Parathyroid adenoma (tissue), 2 donors: ENCODE results near the gene ADCYAP1R1.

Experiments
- H2AFZ ChIP-seq: fragments of 300-600 bp; sonication (generic); one replicate; pipeline ENCODE4 v1.7.0; 2017; ENCODE audit warnings: antibody characterized with exemption, mild to moderate bottlenecking
- H3K27ac ChIP-seq: fragments of 300-600 bp; sonication (generic); one replicate; pipeline ENCODE4 v1.7.0; 2017
- H3K27me3 ChIP-seq: fragments of 300-600 bp; sonication (generic); one replicate; pipeline ENCODE4 v1.7.0; 2017; ENCODE audit warnings: low read length; ENCODE audit not compliant: control insufficient read depth, insufficient read depth
- H3K36me3 ChIP-seq: fragments of 300-600 bp; sonication (generic); one replicate; pipeline ENCODE4 v1.7.0; 2017; ENCODE audit warnings: low read length; ENCODE audit not compliant: control insufficient read depth, insufficient read depth
- H3K4me1 ChIP-seq: fragments of 300-600 bp; sonication (generic); one replicate; pipeline ENCODE4 v1.7.0; 2017; ENCODE audit warnings: control low read depth
- H3K4me2 ChIP-seq: fragments of 300-600 bp; sonication (generic); one replicate; pipeline ENCODE4 v1.7.0; 2017; ENCODE audit warnings: low read length
- H3K4me3 ChIP-seq: fragments of 300-600 bp; sonication (generic); one replicate; pipeline ENCODE4 v1.7.0; 2017; ENCODE audit warnings: low read depth, low read length
- H3K79me2 ChIP-seq: fragments of 300-600 bp; sonication (generic); one replicate; pipeline ENCODE4 v1.7.0; 2017; ENCODE audit warnings: control low read depth
- H3K9ac ChIP-seq: fragments of 300-600 bp; sonication (generic); one replicate; pipeline ENCODE4 v1.7.0; 2017; ENCODE audit warnings: mild to moderate bottlenecking
- H3K9me3 ChIP-seq: fragments of 300-600 bp; sonication (generic); one replicate; pipeline ENCODE4 v1.7.0; 2017; ENCODE audit warnings: low read length; ENCODE audit not compliant: control insufficient read depth
- TF ChIP-seq, protein P1 (sequence below): fragments of 300-600 bp; sonication (generic); IDR thresholded peaks from one replicate; pipeline ENCODE4 v1.7.0; 2017; ENCODE audit warnings: antibody characterized with exemption, mild to moderate bottlenecking
- donor health status: primary hyperparathyroidism.

Gene ADCYAP1R1

GRCh38 chr7:31007634-31008033 lies 44.5 kb upstream of the ADCYAP1R1 start:
- Histone ChIP-seq H3K4me1 (no peaks in the 10 kb centered on the region), H3K27me3 (no peaks in the 10 kb centered on the region), H3K4me3 (no peak overlapping the region), H3K9me3 (no peaks in the 10 kb centered on the region), H2AFZ (no peak overlapping the region), H3K79me2 (no peaks in the 10 kb centered on the region), H3K4me2 (no peak overlapping the region), H3K36me3 (no peaks in the 10 kb centered on the region), H3K27ac (no peak overlapping the region), H3K9ac (no peak overlapping the region)
- TF ChIP-seq, protein P1, sequence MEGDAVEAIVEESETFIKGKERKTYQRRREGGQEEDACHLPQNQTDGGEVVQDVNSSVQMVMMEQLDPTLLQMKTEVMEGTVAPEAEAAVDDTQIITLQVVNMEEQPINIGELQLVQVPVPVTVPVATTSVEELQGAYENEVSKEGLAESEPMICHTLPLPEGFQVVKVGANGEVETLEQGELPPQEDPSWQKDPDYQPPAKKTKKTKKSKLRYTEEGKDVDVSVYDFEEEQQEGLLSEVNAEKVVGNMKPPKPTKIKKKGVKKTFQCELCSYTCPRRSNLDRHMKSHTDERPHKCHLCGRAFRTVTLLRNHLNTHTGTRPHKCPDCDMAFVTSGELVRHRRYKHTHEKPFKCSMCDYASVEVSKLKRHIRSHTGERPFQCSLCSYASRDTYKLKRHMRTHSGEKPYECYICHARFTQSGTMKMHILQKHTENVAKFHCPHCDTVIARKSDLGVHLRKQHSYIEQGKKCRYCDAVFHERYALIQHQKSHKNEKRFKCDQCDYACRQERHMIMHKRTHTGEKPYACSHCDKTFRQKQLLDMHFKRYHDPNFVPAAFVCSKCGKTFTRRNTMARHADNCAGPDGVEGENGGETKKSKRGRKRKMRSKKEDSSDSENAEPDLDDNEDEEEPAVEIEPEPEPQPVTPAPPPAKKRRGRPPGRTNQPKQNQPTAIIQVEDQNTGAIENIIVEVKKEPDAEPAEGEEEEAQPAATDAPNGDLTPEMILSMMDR, result no peak

DNA sequence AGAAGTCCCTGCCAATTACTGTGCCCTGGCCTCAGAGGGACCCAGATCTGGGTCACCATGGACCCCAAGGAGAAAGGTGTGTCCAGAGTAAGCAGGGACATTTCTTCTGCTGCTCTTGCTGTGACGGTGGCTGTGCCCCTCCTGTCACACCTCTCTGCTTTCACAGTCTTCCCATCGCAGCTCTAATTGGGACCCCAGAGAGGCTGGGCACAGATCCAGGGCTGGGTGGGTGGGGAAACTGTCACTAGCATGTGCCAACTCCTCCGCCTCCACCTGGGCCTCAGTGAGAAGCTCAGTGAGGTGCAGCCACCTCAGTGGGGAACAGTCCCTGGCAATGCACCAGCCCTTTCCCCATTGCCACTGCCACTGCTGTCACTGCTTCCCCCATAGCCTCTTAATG lies 37.3 kb upstream of the ADCYAP1R1 start:
- TF ChIP-seq, protein P1, result no peak
- H3K36me3 ChIP-seq, result no peaks in the 10 kb centered on the region
- H3K4me2 ChIP-seq, result no peak overlapping the region
- H3K4me3 ChIP-seq, result no peak overlapping the region
- no peaks in the 10 kb centered on the region for H3K27me3 ChIP-seq
- H3K4me1 ChIP-seq, result no peaks in the 10 kb centered on the region
- H3K79me2 ChIP-seq, result no peaks in the 10 kb centered on the region
- no peak overlapping the region for H2AFZ ChIP-seq
- H3K27ac ChIP-seq, result no peak overlapping the region
- H3K9ac ChIP-seq, result no peak overlapping the region
- H3K9me3 ChIP-seq, result no peaks in the 10 kb centered on the region

DNA sequence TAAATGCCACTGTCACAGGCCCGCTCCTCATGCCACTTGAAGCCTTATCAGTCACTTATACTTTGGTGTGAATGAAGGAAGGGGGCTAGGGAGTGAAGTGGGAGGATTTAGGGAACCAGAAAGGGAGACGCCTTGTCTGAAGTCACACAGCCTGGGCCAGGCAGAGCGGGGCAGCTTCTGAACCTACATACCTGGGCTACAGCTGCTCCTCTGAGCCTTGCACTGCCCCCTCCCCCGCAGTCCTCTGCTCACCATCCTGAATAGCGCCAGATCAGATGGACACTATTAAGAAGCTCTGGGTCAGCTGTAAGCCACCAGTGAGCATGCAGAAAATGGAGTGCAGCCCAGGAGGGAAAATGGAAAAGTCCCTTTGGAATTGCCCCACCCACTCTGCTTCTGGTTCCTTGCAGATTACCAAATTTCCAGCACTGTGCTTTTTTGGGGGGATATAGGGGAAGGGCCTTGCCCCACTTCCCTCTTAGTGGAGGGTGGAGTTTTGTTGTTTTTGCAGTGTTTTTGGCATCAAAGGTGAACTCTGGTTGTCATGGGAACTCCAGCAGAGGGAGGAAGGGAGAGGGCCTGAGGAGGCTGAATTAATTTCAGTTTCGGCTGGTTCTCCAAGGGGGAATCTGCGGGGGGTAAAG lies 35.0 kb upstream of the ADCYAP1R1 start:
- no peak overlapping the region for H3K4me2 ChIP-seq
- TF ChIP-seq, protein P1, result no peak
- H3K27ac ChIP-seq, result no peak overlapping the region
- no peak overlapping the region for H3K4me3 ChIP-seq
- H3K27me3 ChIP-seq, result no peaks in the 10 kb centered on the region
- no peaks in the 10 kb centered on the region for H3K79me2 ChIP-seq
- H2AFZ ChIP-seq, result no peak overlapping the region
- no peaks in the 10 kb centered on the region for H3K9me3 ChIP-seq
- H3K9ac ChIP-seq, result no peak overlapping the region
- no peaks in the 10 kb centered on the region for H3K36me3 ChIP-seq
- H3K4me1 ChIP-seq, result no peaks in the 10 kb centered on the region

DNA sequence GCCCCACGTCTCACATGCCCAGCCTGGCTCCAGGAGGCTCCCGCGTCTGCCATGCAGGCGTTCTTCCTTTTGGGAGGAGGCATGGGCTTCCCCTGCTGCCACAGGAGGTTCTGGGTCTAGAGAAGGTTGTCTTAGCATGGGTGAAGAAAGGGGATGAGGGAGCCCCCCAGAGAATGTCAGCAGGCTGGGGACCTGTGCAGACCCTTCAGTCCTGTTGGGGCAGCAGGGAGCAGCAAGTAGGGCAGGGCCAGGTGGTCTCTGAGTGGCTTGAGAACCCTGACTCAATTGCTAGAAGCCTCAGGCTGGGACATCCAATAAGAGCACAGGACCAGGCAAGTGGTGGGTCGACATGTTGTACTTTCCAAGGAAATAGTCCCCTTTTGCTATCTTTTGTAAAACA lies 34.4 kb upstream of the ADCYAP1R1 start:
- Histone ChIP-seq H3K79me2 (no peaks in the 10 kb centered on the region), H3K27me3 (no peaks in the 10 kb centered on the region), H3K9me3 (no peaks in the 10 kb centered on the region), H3K36me3 (no peaks in the 10 kb centered on the region), H3K4me3 (no peak overlapping the region), H3K27ac (no peak overlapping the region), H3K4me1 (no peaks in the 10 kb centered on the region), H3K4me2 (no peak overlapping the region), H2AFZ (no peak overlapping the region), H3K9ac (no peak overlapping the region)
- TF ChIP-seq, protein P1, result no peak

DNA sequence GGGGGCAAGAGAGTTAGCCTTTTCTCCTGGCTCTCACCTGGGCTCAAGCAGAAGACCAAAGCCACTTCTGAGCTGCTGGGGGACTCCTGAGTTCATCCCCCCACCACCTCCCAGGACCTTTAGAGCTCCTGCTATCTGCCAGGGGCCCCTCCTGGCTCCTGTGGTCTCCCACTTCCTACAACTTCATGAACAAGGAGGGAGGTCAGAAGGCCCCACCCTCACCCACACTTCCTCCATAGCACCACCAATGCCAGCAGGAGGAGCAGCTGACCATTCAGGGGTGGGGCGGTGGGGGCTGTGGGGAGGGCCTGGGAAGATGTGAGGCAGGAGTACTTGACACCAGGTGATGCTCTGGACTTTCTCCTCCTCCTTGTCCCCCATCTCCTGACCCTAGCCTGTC lies 32.6 kb upstream of the ADCYAP1R1 start:
- no peaks in the 10 kb centered on the region for H3K9me3 ChIP-seq
- H3K27me3 ChIP-seq, result no peaks in the 10 kb centered on the region
- no peak overlapping the region for H2AFZ ChIP-seq
- H3K79me2 ChIP-seq, result no peaks in the 10 kb centered on the region
- no peak overlapping the region for H3K4me3 ChIP-seq
- TF ChIP-seq, protein P1, result no peak
- H3K27ac ChIP-seq, result no peak overlapping the region
- no peaks in the 10 kb centered on the region for H3K4me1 ChIP-seq
- H3K4me2 ChIP-seq, result no peak overlapping the region
- H3K9ac ChIP-seq, result no peak overlapping the region
- no peaks in the 10 kb centered on the region for H3K36me3 ChIP-seq
